ENCODE measurements around the gene C6orf136. TPM values are rescaled to one million over a fixed set of nuclear protein-coding genes. Genes with fewer than 3 reads are reported as not detected.

The C6orf136 gene
- total and polyA plus RNA-seq, 9 of the 15 experiments (the other 6 are each of a cell fraction or from before 2014, with no cell fraction given): 14.1 to 63.1 (median 18.4) TPM

DNA sequence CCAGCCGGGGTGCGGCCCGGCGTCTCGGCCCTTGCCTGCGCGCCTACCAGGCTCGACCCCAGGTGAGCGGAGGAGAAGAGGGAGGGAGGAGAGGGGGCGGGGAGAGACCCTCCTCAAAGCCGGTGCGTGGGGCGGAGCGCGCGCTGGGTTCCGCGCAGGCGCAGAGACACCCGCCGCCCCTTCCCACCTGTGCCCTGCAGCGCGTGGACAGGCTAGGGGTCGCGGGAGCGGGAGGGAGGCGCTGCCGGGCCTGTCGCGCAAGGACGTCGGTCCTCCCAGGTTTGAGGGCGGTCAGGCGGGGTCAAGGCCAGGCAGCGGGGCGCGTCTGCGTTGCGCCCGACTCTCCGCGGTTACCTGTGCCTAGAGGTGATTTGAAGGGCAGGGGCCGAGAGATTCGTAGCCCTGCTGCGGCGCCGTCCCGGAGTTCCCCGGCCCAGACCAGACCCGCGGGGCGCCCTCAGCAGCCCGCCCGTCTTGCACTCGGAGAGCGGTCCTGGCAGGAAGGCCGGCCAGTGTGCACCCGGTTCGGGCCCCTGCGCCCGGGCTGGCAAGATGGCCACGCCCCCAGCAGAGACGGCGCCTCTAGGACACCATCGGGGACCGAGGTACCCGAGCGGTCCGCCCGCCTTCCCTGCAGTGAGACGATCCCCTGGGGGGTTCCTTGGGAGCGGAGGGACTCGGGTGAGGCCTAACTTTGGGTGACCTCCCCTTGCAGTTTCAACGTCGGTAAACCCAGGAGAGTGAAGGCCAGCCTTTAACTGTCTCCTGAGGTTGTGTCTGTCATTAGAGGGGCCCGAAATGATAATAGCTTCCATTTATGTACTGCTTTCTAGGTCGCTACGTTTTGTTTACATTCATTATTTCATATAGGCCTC is 546 bp downstream of the C6orf136 start (continued):
- no peak for TF ChIP-seq SNRNP70 (optimal IDR thresholded peaks at IDR 0.05; ENCODE audit: low read depth, low read length)
- TF ChIP-seq, protein P1, sequence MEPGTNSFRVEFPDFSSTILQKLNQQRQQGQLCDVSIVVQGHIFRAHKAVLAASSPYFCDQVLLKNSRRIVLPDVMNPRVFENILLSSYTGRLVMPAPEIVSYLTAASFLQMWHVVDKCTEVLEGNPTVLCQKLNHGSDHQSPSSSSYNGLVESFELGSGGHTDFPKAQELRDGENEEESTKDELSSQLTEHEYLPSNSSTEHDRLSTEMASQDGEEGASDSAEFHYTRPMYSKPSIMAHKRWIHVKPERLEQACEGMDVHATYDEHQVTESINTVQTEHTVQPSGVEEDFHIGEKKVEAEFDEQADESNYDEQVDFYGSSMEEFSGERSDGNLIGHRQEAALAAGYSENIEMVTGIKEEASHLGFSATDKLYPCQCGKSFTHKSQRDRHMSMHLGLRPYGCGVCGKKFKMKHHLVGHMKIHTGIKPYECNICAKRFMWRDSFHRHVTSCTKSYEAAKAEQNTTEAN (CRISPR knock-in tag; IDR thresholded peaks at IDR 0.05): 0 out of 2 replicates have a peak, but pooled peaks have one; percentile 32
- TF ChIP-seq ZNF76 (CRISPR knock-in tag; IDR thresholded peaks at IDR 0.05; ENCODE audit: borderline replicate concordance): no peak
- TF ChIP-seq POLR3G (IDR thresholded peaks at IDR 0.05; ENCODE audit: extremely low read depth, insufficient read length, insufficient replicate concordance): no peak
- TF ChIP-seq U2AF2 (optimal IDR thresholded peaks at IDR 0.05; ENCODE audit: low read depth, low read length): no peak
- TF ChIP-seq, protein P2, sequence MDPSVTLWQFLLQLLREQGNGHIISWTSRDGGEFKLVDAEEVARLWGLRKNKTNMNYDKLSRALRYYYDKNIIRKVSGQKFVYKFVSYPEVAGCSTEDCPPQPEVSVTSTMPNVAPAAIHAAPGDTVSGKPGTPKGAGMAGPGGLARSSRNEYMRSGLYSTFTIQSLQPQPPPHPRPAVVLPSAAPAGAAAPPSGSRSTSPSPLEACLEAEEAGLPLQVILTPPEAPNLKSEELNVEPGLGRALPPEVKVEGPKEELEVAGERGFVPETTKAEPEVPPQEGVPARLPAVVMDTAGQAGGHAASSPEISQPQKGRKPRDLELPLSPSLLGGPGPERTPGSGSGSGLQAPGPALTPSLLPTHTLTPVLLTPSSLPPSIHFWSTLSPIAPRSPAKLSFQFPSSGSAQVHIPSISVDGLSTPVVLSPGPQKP (CRISPR knock-in tag; IDR thresholded peaks at IDR 0.05): no peak
- TF ChIP-seq PHB (CRISPR knock-in tag; IDR thresholded peaks at IDR 0.05): no peak
- no peak; a peak in 1 of 4 replicates for TF ChIP-seq ETV6 (IDR thresholded peaks at IDR 0.05; ENCODE audit: borderline replicate concordance in 1 of 2, low read depth in 2 of 2, low read length in 1 of 2)
- no peak for TF ChIP-seq ETV6 (CRISPR knock-in tag; IDR thresholded peaks at IDR 0.05; ENCODE audit: borderline replicate concordance)
- TF ChIP-seq NR2C1 (IDR thresholded peaks at IDR 0.05): no peak
- no peak for TF ChIP-seq NR2C1 (tag; IDR thresholded peaks at IDR 0.05)
- TF ChIP-seq RBM25 (IDR thresholded peaks at IDR 0.05; ENCODE audit: low read depth, low read length, severe bottlenecking): no peak
- TF ChIP-seq, protein P3, sequence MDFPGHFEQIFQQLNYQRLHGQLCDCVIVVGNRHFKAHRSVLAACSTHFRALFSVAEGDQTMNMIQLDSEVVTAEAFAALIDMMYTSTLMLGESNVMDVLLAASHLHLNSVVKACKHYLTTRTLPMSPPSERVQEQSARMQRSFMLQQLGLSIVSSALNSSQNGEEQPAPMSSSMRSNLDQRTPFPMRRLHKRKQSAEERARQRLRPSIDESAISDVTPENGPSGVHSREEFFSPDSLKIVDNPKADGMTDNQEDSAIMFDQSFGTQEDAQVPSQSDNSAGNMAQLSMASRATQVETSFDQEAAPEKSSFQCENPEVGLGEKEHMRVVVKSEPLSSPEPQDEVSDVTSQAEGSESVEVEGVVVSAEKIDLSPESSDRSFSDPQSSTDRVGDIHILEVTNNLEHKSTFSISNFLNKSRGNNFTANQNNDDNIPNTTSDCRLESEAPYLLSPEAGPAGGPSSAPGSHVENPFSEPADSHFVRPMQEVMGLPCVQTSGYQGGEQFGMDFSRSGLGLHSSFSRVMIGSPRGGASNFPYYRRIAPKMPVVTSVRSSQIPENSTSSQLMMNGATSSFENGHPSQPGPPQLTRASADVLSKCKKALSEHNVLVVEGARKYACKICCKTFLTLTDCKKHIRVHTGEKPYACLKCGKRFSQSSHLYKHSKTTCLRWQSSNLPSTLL (IDR thresholded peaks at IDR 0.05): no peak
- TF ChIP-seq TFAM (CRISPR knock-in tag; conservative IDR thresholded peaks at IDR 0.05): no peak
- no peak for TF ChIP-seq RFX1 (IDR thresholded peaks at IDR 0.05)
- no peak for TF ChIP-seq CTCFL (IDR thresholded peaks at IDR 0.05; ENCODE audit: borderline replicate concordance, insufficient read depth, low read depth, low read length, poor library complexity, severe bottlenecking)
- TF ChIP-seq XRCC4 (IDR thresholded peaks at IDR 0.05; ENCODE audit: extremely low read depth, insufficient read depth, insufficient read length): no peak
- TF ChIP-seq KAT7 (CRISPR knock-in tag; IDR thresholded peaks at IDR 0.05; ENCODE audit: borderline replicate concordance): 0 out of 2 replicates have a peak, but pooled peaks have one; percentile 4
- no peak; the same call in 1 of the 2 replicates for TF ChIP-seq CBFA2T3 (IDR thresholded peaks at IDR 0.05)
- TF ChIP-seq ZNF133 (CRISPR knock-in tag; IDR thresholded peaks at IDR 0.05): no peak
- TF ChIP-seq RNF2 (IDR thresholded peaks at IDR 0.05): no peak; the same call in 1 of the 2 replicates
- no peak for TF ChIP-seq PRMT5 (CRISPR knock-in tag; IDR thresholded peaks at IDR 0.05)
- peak; percentile 60 for TF ChIP-seq ZNF431 (CRISPR knock-in tag; IDR thresholded peaks at IDR 0.05)

Measured in K562 (cell line).